ENCODE measurements around the gene HOXB9. TPM values are rescaled to one million over a fixed set of nuclear protein-coding genes. Genes with fewer than 3 reads are reported as not detected.
A peak's percentile ranks its signal among the peaks of the same experiment; 100 is the strongest.

The HOXB9 gene
- total and polyA plus RNA-seq, 9 of the 15 experiments (the other 6 are each of a cell fraction or from before 2014, with no cell fraction given): 3.1 to 196 (median 77.6) TPM

GRCh38 chr17:48626245-48627117 lies at the start of gene HOXB9 (continued):
- TF ChIP-seq CBX5 (IDR thresholded peaks at IDR 0.05; ENCODE audit: borderline replicate concordance, low read depth): peak; percentile 68; the same call in 1 of the 2 replicates
- TF ChIP-seq MCM2 (IDR thresholded peaks at IDR 0.05; ENCODE audit: low read depth): no peak
- no peak for TF ChIP-seq ZNF586 (CRISPR knock-in tag; conservative IDR thresholded peaks at IDR 0.05)
- peak; percentile 83 for TF ChIP-seq JUN (IDR thresholded peaks at IDR 0.05; ENCODE audit: borderline replicate concordance, low read depth, low read length)
- TF ChIP-seq JUN (CRISPR knock-in tag; IDR thresholded peaks at IDR 0.05; ENCODE audit: borderline replicate concordance): no peak; the same call in 1 of the 2 replicates
- peak; percentile 98 for TF ChIP-seq HMGN3 (IDR thresholded peaks at IDR 0.05; ENCODE audit: borderline replicate concordance, extremely low read depth, insufficient read length, low read depth, low read length)
- peak; percentile 70 for TF ChIP-seq MYC (IDR thresholded peaks at IDR 0.05; ENCODE audit: low read depth, low read length)
- TF ChIP-seq MYC (CRISPR knock-in tag; IDR thresholded peaks at IDR 0.05; ENCODE audit: borderline replicate concordance, low read depth): no peak
- TF ChIP-seq ZC3H11A (IDR thresholded peaks at IDR 0.05; ENCODE audit: low read depth, low read length): no peak
- TF ChIP-seq SIX5 (IDR thresholded peaks at IDR 0.05; ENCODE audit: borderline replicate concordance in 1 of 2, insufficient read depth in 1 of 2, low read depth in 1 of 2, low read length in 2 of 2): no peak
- TF ChIP-seq ZNF398 (CRISPR knock-in tag; IDR thresholded peaks at IDR 0.05): no peak
- TF ChIP-seq ZBTB12 (CRISPR knock-in tag; IDR thresholded peaks at IDR 0.05): peak; percentile 83
- no peak for TF ChIP-seq MEF2A (IDR thresholded peaks at IDR 0.05; ENCODE audit: control insufficient read depth, low read depth, low read length)
- TF ChIP-seq FOXA3 (CRISPR knock-in tag; conservative IDR thresholded peaks at IDR 0.05 in 1 of 2, IDR thresholded peaks at IDR 0.05 in 1 of 2): no peak
- TF ChIP-seq USF2 (CRISPR knock-in tag; IDR thresholded peaks at IDR 0.05): no peak
- no peak; the same call in 1 of the 2 replicates for TF ChIP-seq ZBTB9 (CRISPR knock-in tag; IDR thresholded peaks at IDR 0.05)
- TF ChIP-seq KHSRP (IDR thresholded peaks at IDR 0.05): no peak
- no peak for TF ChIP-seq ID3 (CRISPR knock-in tag; IDR thresholded peaks at IDR 0.05)
- no peak for TF ChIP-seq ID3 (tag; IDR thresholded peaks at IDR 0.05)
- TF ChIP-seq ZNF175 (CRISPR knock-in tag; IDR thresholded peaks at IDR 0.05; ENCODE audit: low read depth): peak; percentile 83; the same call in 1 of the 2 replicates
- TF ChIP-seq BMI1 (IDR thresholded peaks at IDR 0.05; ENCODE audit: low read length): no peak

All from K562 (cell line).